HG03558 (cell line): ENCODE measurements around the gene TEX50.
"Not testable (repeated sequence)": the region's sequence is repeated elsewhere in the genome, so short reads cannot be mapped to it uniquely, and the experiment has no call there.

Source experiments
- ATAC-seq: cut with Tn5 transposase; IDR thresholded peaks from one replicate; pipeline ENCODE4 v1.9.1; 2021; ENCODE audit warnings: moderate number of reproducible peaks; ENCODE audit not compliant: unreplicated experiment; ENCODE audit errors: extremely low read depth

The TEX50 gene

GRCh38 chr1:173661271-173661670 is 26.1 kb downstream of the TEX50 start:
- no peak for ATAC-seq

- ATAC-seq, result no peak
Measured at GRCh38 chr1:173661763-173662162, 26.6 kb downstream of the TEX50 start.

GRCh38 chr1:173663159-173663558 is 28.0 kb downstream of the TEX50 start:
- no peak for ATAC-seq

GRCh38 chr1:173666646-173667045 is 31.5 kb downstream of the TEX50 start:
- no peak for ATAC-seq

GRCh38 chr1:173669491-173669941 is 34.4 kb downstream of the TEX50 start, which contains the start of gene ANKRD45:
TSS of gene ANKRD45 (minus strand) at chr1:173669851. CDS start at chr1:173659418, 10,433 bp downstream.
- ATAC-seq, result no peak

- ATAC-seq, result not testable (repeated sequence)
Measured at GRCh38 chr1:173674496-173674895, 39.4 kb downstream of the TEX50 start.

GRCh38 chr1:173680152-173680551 is 45.0 kb downstream of the TEX50 start:
- ATAC-seq, result not testable (repeated sequence)

- no peak for ATAC-seq
Measured at GRCh38 chr1:173682184-173682583, 47.0 kb downstream of the TEX50 start.

GRCh38 chr1:173683838-173684237 is 48.7 kb downstream of the TEX50 start:
- not testable (repeated sequence) for ATAC-seq

- ATAC-seq, result not testable (repeated sequence)
Measured at GRCh38 chr1:173685121-173685520, 50.0 kb downstream of the TEX50 start.
